ENCODE results near the gene LRRTM2. TPM values are rescaled to one million over a fixed set of nuclear protein-coding genes. Genes with fewer than 3 reads are reported as not detected.
"Not testable (repeated sequence)": the region's sequence is repeated elsewhere in the genome, so short reads cannot be mapped to it uniquely, and the experiment has no call there.

Gene LRRTM2
- total RNA-seq, 2 donors from 2014 or later = 0.06 to 0.67 TPM

GRCh38 chr5:138844812-138845513, 30.2 kb downstream of the LRRTM2 start:
- no peak for DNase-seq
- intact Hi-C loops (cut with DNase I, micrococcal nuclease) = no loop called here
- no peak for ATAC-seq

GRCh38 chr5:138844125-138844461, 31.0 kb downstream of the LRRTM2 start:
- ATAC-seq = no peak
- intact Hi-C loops (cut with DNase I, micrococcal nuclease) = no loop called here
- no peak for DNase-seq

- DNase-seq = no peak
- intact Hi-C loops (cut with DNase I, micrococcal nuclease) = no loop called here
- ATAC-seq = no peak
These were observed 31.6 kb downstream of the LRRTM2 start for GRCh38 chr5:138843316-138844124.

GRCh38 chr5:138841531-138841930, 33.6 kb downstream of the LRRTM2 start:
- intact Hi-C loops (cut with DNase I, micrococcal nuclease) = no loop called here
- DNase-seq (no peak), ATAC-seq (no peak)

- no peak for DNase-seq
- intact Hi-C loops (cut with DNase I, micrococcal nuclease) = no loop called here
- ATAC-seq = no peak
These were observed 35.0 kb downstream of the LRRTM2 start for GRCh38 chr5:138840103-138840502.

- intact Hi-C loops (cut with DNase I, micrococcal nuclease) = no loop called here
- DNase-seq (no peak), ATAC-seq (no peak)
These were observed 38.0 kb downstream of the LRRTM2 start for GRCh38 chr5:138837160-138837559.

- intact Hi-C loops (cut with DNase I, micrococcal nuclease); ATAC-seq: not testable (repeated sequence)
These were observed 40.3 kb downstream of the LRRTM2 start for GRCh38 chr5:138834853-138835252.

GRCh38 chr5:138833726-138834480, 41.2 kb downstream of the LRRTM2 start:
- ATAC-seq (no peak), DNase-seq (no peak)
- intact Hi-C loops (cut with DNase I, micrococcal nuclease) = no loop called here

More at GRCh38 chr5:138834853-138835252, 40.3 kb downstream of the LRRTM2 start:
- not testable (repeated sequence) for DNase-seq

- no peak for DNase-seq
- intact Hi-C loops (cut with DNase I, micrococcal nuclease) = no loop called here
- no peak for ATAC-seq
These were observed 42.1 kb downstream of the LRRTM2 start for GRCh38 chr5:138833080-138833479.

GRCh38 chr5:138832218-138832617, 42.9 kb downstream of the LRRTM2 start:
- ATAC-seq = no peak
- DNase-seq = no peak
- intact Hi-C loops (cut with DNase I, micrococcal nuclease) = no loop called here

GRCh38 chr5:138831703-138832102, 43.4 kb downstream of the LRRTM2 start:
- DNase-seq (no peak), ATAC-seq (no peak)
- intact Hi-C loops (cut with DNase I, micrococcal nuclease) = no loop called here

GRCh38 chr5:138829341-138829740, 45.8 kb downstream of the LRRTM2 start:
- no peak for DNase-seq
- no peak for ATAC-seq
- intact Hi-C loops (cut with DNase I, micrococcal nuclease) = no loop called here

- DNase-seq (no peak), ATAC-seq (no peak)
- intact Hi-C loops (cut with DNase I, micrococcal nuclease) = no loop called here
These were observed 46.6 kb downstream of the LRRTM2 start for GRCh38 chr5:138828556-138828955.

- ATAC-seq = peak; percentile 32
- no peak for DNase-seq
- intact Hi-C loops (cut with DNase I, micrococcal nuclease) = no loop called here
These were observed 49.9 kb downstream of the LRRTM2 start for GRCh38 chr5:138824924-138825863.

GRCh38 chr5:138824516-138824915, 50.6 kb downstream of the LRRTM2 start:
- DNase-seq (no peak), ATAC-seq (no peak)
- intact Hi-C loops (cut with DNase I, micrococcal nuclease) = no loop called here

- no peak for DNase-seq
- no peak for ATAC-seq
- intact Hi-C loops (cut with DNase I, micrococcal nuclease) = no loop called here
These were observed 54.4 kb downstream of the LRRTM2 start for GRCh38 chr5:138820695-138821094.

- no peak for DNase-seq
- no peak for ATAC-seq
- intact Hi-C loops (cut with DNase I, micrococcal nuclease) = no loop called here
These were observed 56.1 kb downstream of the LRRTM2 start for GRCh38 chr5:138819081-138819480.

All from left colon (tissue), 2 donors.